ENCODE measurements around the gene C10orf62.

GRCh38 chr10:97547271-97547600 is 42.3 kb upstream of the C10orf62 start:
- no peak for TF ChIP-seq CTCF (tag by site-specific recombination; IDR thresholded peaks at IDR 0.05)
- no peak for TF ChIP-seq ZFHX2 (tag by site-specific recombination; conservative IDR thresholded peaks at IDR 0.05)
- TF ChIP-seq ZNF776 (tag by site-specific recombination; IDR thresholded peaks at IDR 0.05; ENCODE audit: borderline replicate concordance), result no peak
- TF ChIP-seq ZBTB17 (tag by site-specific recombination; IDR thresholded peaks at IDR 0.05), result no peak
- TF ChIP-seq KLF9 (tag by site-specific recombination; IDR thresholded peaks at IDR 0.05; ENCODE audit: low read depth), result no peak
- no peak for TF ChIP-seq INSM2 (tag by site-specific recombination; IDR thresholded peaks at IDR 0.05)
- TF ChIP-seq ZNF302 (tag by site-specific recombination; IDR thresholded peaks at IDR 0.05; ENCODE audit: low read depth), result no peak
- no peak for TF ChIP-seq ZNF394 (tag by site-specific recombination; IDR thresholded peaks at IDR 0.05; ENCODE audit: borderline replicate concordance)

Measured in HEK293 (cell line).